Activated T-helper 2 cell treated with anti-CD3 and anti-CD28 coated beads, Interferon-gamma antibody, Interleukin-2, Interleukin-4, amounts not matched to agents 10 μg/mL and 5 μg/mL and 100 μg/mL, durations not matched to agents 14 hours and 24 hours and 36 hours (primary cell): ENCODE results near the gene SH2D3C. TPM values are rescaled to one million over a fixed set of nuclear protein-coding genes. Genes with fewer than 3 reads are reported as not detected.

Source experiments
- DNase-seq: peaks from one replicate; pipeline ENCODE4 v3.0.0; 2021; ENCODE audit warnings: low spot score
- H3K27ac Mint-ChIP-seq: one replicate; pipeline ENCODE4 v1.8.0; 2021; ENCODE audit warnings: mixed read lengths
- H3K27me3 Mint-ChIP-seq: one replicate; pipeline ENCODE4 v1.8.0; 2021; ENCODE audit warnings: low read depth, mixed read lengths
- H3K36me3 Mint-ChIP-seq: one replicate; pipeline ENCODE4 v1.8.0; 2021; ENCODE audit warnings: low read depth, mixed read lengths
- H3K4me1 Mint-ChIP-seq: one replicate; pipeline ENCODE4 v1.8.0; 2021; ENCODE audit warnings: low read depth, mixed read lengths
- H3K4me3 Mint-ChIP-seq: one replicate; pipeline ENCODE4 v1.8.0; 2021; ENCODE audit warnings: low read depth, mild to moderate bottlenecking, moderate library complexity, mixed read lengths
- H3K9me3 Mint-ChIP-seq: one replicate; pipeline ENCODE4 v1.8.0; 2021; ENCODE audit warnings: mixed read lengths
- intact Hi-C: fragments of 100-400 bp; cut with micrococcal nuclease; formaldehyde crosslinking; loops from one replicate; pipeline ENCODE4 v1.15.1; 2023
- total RNA-seq: library from RNA; stranded (reverse); gene quantifications from 2 replicates; pipeline ENCODE4 v1.2.3, GENCODE V29; 2022

Gene SH2D3C
- total RNA-seq, 1 donor from 2014 or later = 23.6 TPM

DNA sequence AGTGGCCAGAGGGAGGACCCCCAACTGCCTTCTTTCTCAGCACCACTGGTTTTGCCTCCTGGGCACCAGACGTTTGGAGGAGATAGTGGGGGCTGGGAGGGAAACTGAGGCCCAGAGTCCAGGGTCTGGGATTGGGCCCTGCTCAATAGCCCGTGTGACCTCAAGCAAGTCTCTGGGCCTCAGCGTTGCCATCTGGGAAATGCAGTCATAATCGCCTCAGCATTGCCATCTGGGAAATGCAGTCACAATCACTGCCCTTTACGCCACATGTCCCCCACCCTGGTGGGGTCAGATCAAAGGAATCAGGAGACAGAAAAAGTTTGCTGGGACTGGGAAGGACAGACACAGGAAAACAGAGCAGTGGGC is 1.6 kb downstream of the SH2D3C start:
- peak overlapping the region; percentile 96 for H3K27ac Mint-ChIP-seq
- no peaks in the 10 kb centered on the region for H3K27me3 Mint-ChIP-seq
- H3K4me3 Mint-ChIP-seq = peak overlapping the region; percentile 98
- no peak for DNase-seq
- intact Hi-C loops = loop anchor here (1.0 to 10.0 kb wide), 4 partner anchors 8 to 352 kb away; partner anchors contain the start of genes NAIF1, PTGES2, SLC25A25 and ZNF79
- no peaks in the 10 kb centered on the region for H3K9me3 Mint-ChIP-seq
- H3K4me1 Mint-ChIP-seq = peaks cover 39% of the 10 kb centered on the region
- H3K36me3 Mint-ChIP-seq = peaks cover 29% of the 10 kb centered on the region

DNA sequence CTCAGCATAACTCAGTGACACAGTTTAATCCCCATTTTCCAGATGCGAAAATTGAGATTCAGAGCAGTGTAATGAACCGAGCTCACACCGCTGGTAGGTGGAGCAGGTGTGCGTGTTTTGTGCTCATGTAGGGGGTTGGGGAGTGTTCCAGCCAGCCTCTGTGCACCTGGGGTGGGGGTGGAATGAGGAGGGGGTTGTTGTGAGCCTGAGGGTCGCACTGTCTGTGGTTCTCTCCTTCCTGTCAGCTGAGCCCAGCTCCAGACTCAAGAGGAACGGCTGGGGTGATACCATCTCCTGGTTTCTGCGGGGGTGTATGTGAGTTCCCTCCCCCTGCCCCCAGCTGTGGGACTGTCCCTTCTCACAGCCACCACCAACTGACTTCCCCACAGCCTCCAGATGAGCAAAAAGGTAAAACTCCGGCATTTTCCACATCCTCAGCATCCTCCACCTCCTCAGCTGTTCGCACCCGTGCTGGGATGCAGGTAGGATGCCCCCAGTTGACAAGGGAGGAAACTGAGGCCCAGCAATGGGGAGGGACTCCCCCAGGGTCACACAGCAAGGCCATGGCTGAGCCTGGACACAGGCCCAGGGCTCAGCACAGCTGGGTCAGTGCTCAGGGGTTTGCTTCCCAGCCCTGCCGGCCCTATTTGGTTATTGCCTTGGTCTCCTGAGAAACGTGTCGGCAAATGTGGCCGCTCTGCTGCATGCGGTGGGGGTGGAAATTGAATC is 2.1 kb downstream of the SH2D3C start:
- intact Hi-C loops = loop anchor here (1.0 to 10.0 kb wide), 4 partner anchors 9 to 352 kb away; partner anchors contain the start of genes NAIF1, PTGES2, SLC25A25 and ZNF79

DNA sequence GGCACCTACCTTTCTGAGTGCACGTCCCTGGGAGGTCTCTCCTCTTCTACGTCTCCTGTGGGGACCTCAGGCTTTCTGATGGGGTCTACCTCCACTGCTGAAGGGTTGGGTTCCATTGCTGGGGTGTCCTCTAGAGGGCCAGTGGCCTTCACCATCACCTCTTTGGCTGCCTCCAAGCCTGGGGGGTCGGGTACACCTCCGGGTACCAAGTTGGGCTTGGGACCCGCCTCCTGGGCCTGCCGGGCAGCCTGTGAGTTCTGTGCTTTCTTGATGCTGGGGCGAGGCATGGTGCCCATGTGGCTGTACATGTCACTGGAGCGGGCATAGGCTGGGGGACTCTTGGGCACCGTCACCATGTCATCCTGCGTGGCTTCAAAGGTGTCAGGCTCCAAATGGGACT is 4.5 kb downstream of the SH2D3C start:
- Mint-ChIP-seq H3K4me1 (peaks cover 44% of the 10 kb centered on the region), H3K36me3 (peaks cover 54% of the 10 kb centered on the region), H3K27me3 (no peaks in the 10 kb centered on the region), H3K4me3 (peak overlapping the region; percentile 39), H3K27ac (peak overlapping the region; percentile 58), H3K9me3 (no peaks in the 10 kb centered on the region)
- no peak for DNase-seq
- intact Hi-C loops = loop anchor here (10.0 kb wide), 3 partner anchors 291 to 351 kb away; partner anchors contain the start of genes NAIF1, PTGES2, SLC25A25 and ZNF79

More for the DNA sequence above, 2.1 kb downstream of the SH2D3C start:
- H3K36me3 Mint-ChIP-seq = peaks cover 33% of the 10 kb centered on the region
- H3K4me3 Mint-ChIP-seq = peak overlapping the region; percentile 98
- peaks cover 38% of the 10 kb centered on the region for H3K4me1 Mint-ChIP-seq
- peak; percentile 73 for DNase-seq
- no peaks in the 10 kb centered on the region for H3K9me3 Mint-ChIP-seq
- no peaks in the 10 kb centered on the region for H3K27me3 Mint-ChIP-seq
- peak overlapping the region; percentile 96 for H3K27ac Mint-ChIP-seq

DNA sequence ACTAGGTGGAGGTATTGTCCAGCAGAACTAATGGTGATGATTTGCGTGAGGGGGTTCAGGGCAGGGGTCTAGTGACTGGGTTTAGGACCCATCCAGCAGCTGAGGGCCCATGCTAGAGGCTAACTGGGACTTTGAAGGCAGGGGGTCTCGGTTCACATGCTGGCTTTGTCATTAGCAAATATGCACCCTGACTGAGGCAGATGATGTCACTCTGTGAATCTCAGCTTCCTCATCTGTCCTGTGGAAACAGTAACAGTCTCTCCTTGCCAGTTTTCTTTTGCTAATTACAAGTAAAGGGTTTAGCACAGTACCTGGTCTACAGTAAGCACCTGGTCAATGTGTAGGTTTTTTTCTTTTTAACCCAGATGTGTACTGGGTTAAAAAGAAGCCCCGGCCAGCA is 5.2 kb downstream of the SH2D3C start:
- Mint-ChIP-seq H3K4me1 (peaks cover 49% of the 10 kb centered on the region), H3K36me3 (peaks cover 56% of the 10 kb centered on the region), H3K9me3 (no peaks in the 10 kb centered on the region), H3K27ac (no peak overlapping the region), H3K27me3 (no peaks in the 10 kb centered on the region), H3K4me3 (no peak overlapping the region)
- no peak for DNase-seq
- intact Hi-C loops = loop anchor here (10.0 kb wide), 3 partner anchors 292 to 352 kb away; partner anchors contain the start of genes NAIF1, PTGES2, SLC25A25 and ZNF79

GRCh38 chr9:127772603-127773002 is 5.9 kb downstream of the SH2D3C start:
- H3K36me3 Mint-ChIP-seq = peaks cover 54% of the 10 kb centered on the region
- intact Hi-C loops = loop anchor here (10.0 kb wide), 3 partner anchors 292 to 352 kb away; partner anchors contain the start of genes NAIF1, PTGES2, SLC25A25 and ZNF79
- H3K4me1 Mint-ChIP-seq = peaks cover 52% of the 10 kb centered on the region
- DNase-seq = no peak
- H3K9me3 Mint-ChIP-seq = no peaks in the 10 kb centered on the region
- no peak overlapping the region for H3K27ac Mint-ChIP-seq
- H3K27me3 Mint-ChIP-seq = no peaks in the 10 kb centered on the region
- H3K4me3 Mint-ChIP-seq = no peak overlapping the region

- peaks cover 58% of the 10 kb centered on the region for H3K4me1 Mint-ChIP-seq
- H3K36me3 Mint-ChIP-seq = peaks cover 60% of the 10 kb centered on the region
- DNase-seq = no peak
- peak overlapping the region; percentile 92 for H3K27ac Mint-ChIP-seq
- intact Hi-C loops = loop anchor here (1.0 to 10.0 kb wide), 6 partner anchors 14 to 353 kb away; partner anchors contain the start of genes NAIF1, PTGES2, SLC25A25 and TOR2A
- H3K4me3 Mint-ChIP-seq = peak overlapping the region; percentile 85
- no peaks in the 10 kb centered on the region for H3K27me3 Mint-ChIP-seq
- H3K9me3 Mint-ChIP-seq = no peaks in the 10 kb centered on the region
Measured at GRCh38 chr9:127771570-127772189, 6.8 kb downstream of the SH2D3C start.

DNA sequence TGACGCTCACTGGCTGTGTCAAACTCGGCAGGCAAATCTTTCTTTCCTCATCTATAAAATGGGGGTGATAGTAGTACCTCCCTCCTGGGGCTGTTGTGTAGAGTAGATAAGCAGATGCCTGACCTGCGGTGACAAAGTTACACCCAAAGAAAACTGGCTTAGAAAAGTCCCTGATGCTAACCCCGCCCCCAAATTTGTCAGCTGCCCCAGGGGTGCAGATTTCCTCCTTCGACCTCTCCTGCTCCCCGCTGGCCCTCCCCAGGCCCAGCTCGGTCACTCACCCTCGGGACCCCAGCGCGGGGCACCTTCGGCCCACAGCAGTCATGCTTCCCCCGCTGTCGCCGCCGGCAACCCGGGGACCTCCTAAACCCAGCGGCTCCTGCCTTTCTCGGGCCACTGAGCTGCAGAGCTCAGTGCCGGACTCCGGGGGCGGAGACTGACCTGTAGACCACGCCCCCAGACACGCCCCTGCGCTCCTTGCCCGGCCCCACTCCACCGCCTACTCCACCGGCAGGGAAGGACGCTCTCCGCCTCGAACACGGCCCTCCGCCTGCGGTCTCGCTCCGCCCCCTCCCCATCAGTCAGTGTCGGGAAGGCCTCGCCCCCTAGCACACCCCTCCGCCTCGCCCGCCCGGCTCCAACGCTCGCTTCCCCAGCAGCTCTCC is 7.4 kb downstream of the SH2D3C start:
- Mint-ChIP-seq H3K4me3 (peak overlapping the region; percentile 85), H3K27me3 (no peaks in the 10 kb centered on the region), H3K36me3 (peaks cover 60% of the 10 kb centered on the region), H3K4me1 (peaks cover 56% of the 10 kb centered on the region), H3K9me3 (no peaks in the 10 kb centered on the region), H3K27ac (peak overlapping the region; percentile 92)
- DNase-seq = peak; percentile 98
- intact Hi-C loops = loop anchor here (1.0 to 10.0 kb wide), 6 partner anchors 14 to 354 kb away; partner anchors contain the start of genes NAIF1, PTGES2, SLC25A25 and TOR2A

DNA sequence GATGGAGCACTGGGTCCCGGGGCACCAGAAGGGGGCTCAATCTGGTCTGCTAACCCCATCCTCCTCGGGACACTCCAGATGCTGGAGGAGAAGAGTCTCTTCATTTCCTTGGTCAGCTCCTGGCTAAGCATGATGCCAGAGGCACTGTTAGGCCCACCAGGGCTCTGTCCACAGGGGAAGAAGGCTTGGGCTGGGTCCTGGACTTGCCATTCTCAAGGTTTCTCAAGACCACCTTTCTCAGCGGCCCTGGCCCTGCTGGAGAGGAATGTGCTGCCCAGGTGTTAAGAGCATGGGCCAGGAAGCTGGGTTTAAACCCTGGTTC is 7.9 kb downstream of the SH2D3C start:
- Mint-ChIP-seq H3K27ac (peak overlapping the region; percentile 92), H3K4me3 (peak overlapping the region; percentile 85), H3K36me3 (peaks cover 65% of the 10 kb centered on the region), H3K4me1 (peaks cover 59% of the 10 kb centered on the region), H3K27me3 (no peaks in the 10 kb centered on the region), H3K9me3 (no peaks in the 10 kb centered on the region)
- intact Hi-C loops = loop anchor here (2.0 to 10.0 kb wide), 4 partner anchors 202 to 354 kb away; partner anchors contain the start of genes NAIF1, PTGES2, SLC25A25 and ZNF79
- no peak for DNase-seq

DNA sequence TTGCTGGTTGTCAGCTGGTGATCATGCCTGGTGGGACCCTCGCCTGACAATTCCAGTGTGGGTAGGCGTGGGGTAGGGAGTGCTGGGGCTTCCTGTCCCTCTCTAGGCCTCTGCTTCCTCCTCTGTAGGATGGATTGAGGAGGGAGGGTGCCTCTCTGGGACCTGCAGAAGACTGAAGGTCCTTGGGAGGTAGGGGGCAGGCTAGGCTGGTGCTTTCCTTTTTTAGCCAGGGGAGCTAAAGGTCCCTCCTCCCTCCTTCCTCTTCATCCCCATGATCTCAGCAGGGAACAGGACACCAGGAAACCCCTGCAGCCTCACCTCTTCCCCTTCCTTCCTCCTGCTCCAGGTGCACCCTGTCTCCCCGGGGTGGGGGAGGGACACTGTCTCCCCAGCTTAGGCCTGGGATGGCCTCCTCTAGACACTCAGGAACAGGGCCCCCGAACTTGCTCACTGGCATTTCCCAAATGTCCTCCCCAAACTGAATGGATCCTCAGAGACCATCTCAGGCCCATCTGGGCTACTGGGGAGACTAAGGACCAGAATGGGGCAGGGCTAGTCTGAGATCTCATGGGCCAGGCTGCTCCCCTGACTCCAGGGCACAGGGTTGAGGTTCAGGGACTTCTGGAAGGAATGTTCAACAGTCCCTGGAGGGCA is 8.4 kb downstream of the SH2D3C start:
- no peaks in the 10 kb centered on the region for H3K9me3 Mint-ChIP-seq
- intact Hi-C loops = loop anchor here (2.0 to 10.0 kb wide), 4 partner anchors 201 to 355 kb away; partner anchors contain the start of genes NAIF1, PTGES2, SLC25A25 and ZNF79
- DNase-seq = no peak

GRCh38 chr9:127769101-127769500 is 9.4 kb downstream of the SH2D3C start:
- intact Hi-C loops = no loop called here
- Mint-ChIP-seq H3K36me3 (peaks cover 73% of the 10 kb centered on the region), H3K27me3 (no peaks in the 10 kb centered on the region), H3K4me1 (peaks cover 66% of the 10 kb centered on the region), H3K9me3 (no peaks in the 10 kb centered on the region), H3K4me3 (peak overlapping the region; percentile 45), H3K27ac (peak overlapping the region; percentile 82)
- DNase-seq = no peak

More for the DNA sequence above, 8.4 kb downstream of the SH2D3C start:
- H3K27ac Mint-ChIP-seq = peak overlapping the region; percentile 92
- H3K4me3 Mint-ChIP-seq = peak overlapping the region; percentile 85
- peaks cover 70% of the 10 kb centered on the region for H3K36me3 Mint-ChIP-seq
- H3K4me1 Mint-ChIP-seq = peaks cover 64% of the 10 kb centered on the region
- H3K27me3 Mint-ChIP-seq = no peaks in the 10 kb centered on the region

- Mint-ChIP-seq H3K9me3 (no peaks in the 10 kb centered on the region), H3K36me3 (peaks cover 73% of the 10 kb centered on the region), H3K4me3 (peak overlapping the region; percentile 45), H3K27me3 (no peaks in the 10 kb centered on the region), H3K27ac (peak overlapping the region; percentile 82), H3K4me1 (peaks cover 64% of the 10 kb centered on the region)
- no peak for DNase-seq
- intact Hi-C loops = no loop called here
Measured at GRCh38 chr9:127768698-127769097, 9.8 kb downstream of the SH2D3C start.

DNA sequence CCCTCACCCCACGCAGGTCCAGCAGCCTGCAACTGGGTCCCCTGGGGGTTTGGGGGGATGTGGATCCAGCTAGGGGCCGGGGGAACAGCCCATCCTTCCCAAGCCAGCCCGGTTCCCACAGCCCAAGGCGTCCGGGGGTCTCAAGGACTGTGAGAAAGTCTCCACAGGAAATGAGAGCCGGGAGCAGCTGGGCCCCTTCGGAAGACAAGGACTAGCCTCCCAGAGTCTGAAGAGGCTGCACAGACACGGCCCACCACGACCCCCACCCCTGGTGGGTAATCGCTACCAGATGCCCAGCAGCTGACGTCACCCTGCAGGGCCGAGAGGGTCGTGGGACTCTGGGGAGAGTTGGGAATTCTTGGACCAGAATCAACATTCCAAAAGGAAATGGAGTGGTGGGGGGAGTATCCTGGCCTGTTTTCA is 10.5 kb downstream of the SH2D3C start:
- Mint-ChIP-seq H3K9me3 (no peaks in the 10 kb centered on the region), H3K36me3 (peaks cover 74% of the 10 kb centered on the region), H3K4me1 (peaks cover 62% of the 10 kb centered on the region), H3K27ac (peak overlapping the region; percentile 82), H3K4me3 (no peak overlapping the region), H3K27me3 (no peaks in the 10 kb centered on the region)
- no peak for DNase-seq
- intact Hi-C loops = no loop called here
